SK-N-SH (cell line): ENCODE measurements around the gene TOX2. TPM values are rescaled to one million over a fixed set of nuclear protein-coding genes. Genes with fewer than 3 reads are reported as not detected.
A peak's percentile ranks its signal among the peaks of the same experiment; 100 is the strongest.

Experiments used
- CTCF ChIA-PET: fragments of 300-600, 350-600 bp; formaldehyde crosslinking; extraction: SDS; loops from one replicate; lab custom pipeline; 2021; lab: Yijun Ruan, JAX
- POLR2A ChIA-PET: fragments of 350-600 bp; sonication (Branson Sonifier 250); formaldehyde crosslinking; extraction: SDS; loops from one replicate; lab custom pipeline; 2020; ENCODE audit warnings: antibody characterized with exemption, inconsistent platforms; lab: Yijun Ruan, JAX
- DNase-seq: peaks from one replicate; pipeline ENCODE4 v3.0.0; 2012
- H2AFZ ChIP-seq: fragments of 200-600 bp; sonication (generic); 2 replicates; pipeline ENCODE4 v1.8.1; 2016; ENCODE audit warnings: antibody characterized with exemption, mild to moderate bottlenecking, low read depth
- H3F3A ChIP-seq: fragments of 200-600 bp; sonication (generic); replicated peaks from 2 replicates; pipeline ENCODE3; 2016; ENCODE audit warnings: antibody characterized with exemption, mild to moderate bottlenecking; ENCODE audit not compliant: insufficient read depth
- H3K27ac ChIP-seq, 2 experiments: fragments of 200-500 bp in 1 of 2; fragments of 200-600 bp in 1 of 2; sonication (Bioruptor generic) in 1 of 2; sonication (generic), shearing (Covaris generic) in 1 of 2; 2 replicates each; pipeline versions ENCODE4 v1.5.1 to v1.6.1; 2014 to 2016; ENCODE audit warnings: low read depth in 2 of 2, inconsistent platforms in 1 of 2, low read length in 1 of 2, mild to moderate bottlenecking in 1 of 2, mixed read lengths in 1 of 2
- H3K27me3 ChIP-seq: fragments of 200-600 bp; sonication (generic), shearing (Covaris generic); 2 replicates; pipeline ENCODE4 v1.6.1; 2016; ENCODE audit warnings: mixed run types; ENCODE audit not compliant: insufficient read depth
- H3K36me3 ChIP-seq, 2 experiments: fragments of 200-500 bp in 1 of 2; fragments of 200-600 bp in 1 of 2; sonication (Bioruptor generic) in 1 of 2; sonication (generic) in 1 of 2; replicated peaks in 1 of 2; 2 replicates each; pipeline versions ENCODE3 to v1.5.1; 2014 to 2016; ENCODE audit warnings: low read length in 1 of 2, mild to moderate bottlenecking in 1 of 2; ENCODE audit not compliant: insufficient read depth in 2 of 2, control insufficient read depth in 1 of 2
- H3K4me1 ChIP-seq, 2 experiments: fragments of 200-500 bp in 1 of 2; fragments of 200-600 bp in 1 of 2; sonication (Bioruptor generic) in 1 of 2; sonication (generic), shearing (Covaris generic) in 1 of 2; 2 replicates each; pipeline versions ENCODE4 v1.5.1 to v1.6.1; 2014 to 2016; ENCODE audit warnings: low read depth in 1 of 2, low read length in 1 of 2, mixed run types in 1 of 2; ENCODE audit not compliant: insufficient read depth in 2 of 2, control insufficient read depth in 1 of 2
- H3K4me2 ChIP-seq: fragments of 200-600 bp; sonication (generic), shearing (Covaris generic); 2 replicates; pipeline ENCODE4 v1.6.1; 2017; ENCODE audit warnings: mixed run types
- H3K4me3 ChIP-seq, 2 experiments: fragments of 200-500 bp in 1 of 2; fragments of 200-600 bp in 1 of 2; sonication (Bioruptor generic) in 1 of 2; sonication (generic), shearing (Covaris generic) in 1 of 2; 2 replicates each; pipeline versions ENCODE4 v1.5.1 to v1.8.1; 2014 to 2016; ENCODE audit warnings: low read depth in 2 of 2, inconsistent platforms in 1 of 2, low read length in 1 of 2, mild to moderate bottlenecking in 1 of 2, mixed read lengths in 1 of 2, moderate library complexity in 1 of 2
- H3K79me2 ChIP-seq: fragments of 200-600 bp; sonication (generic); 2 replicates; pipeline ENCODE4 v1.8.1; 2017; ENCODE audit warnings: mild to moderate bottlenecking; ENCODE audit not compliant: insufficient read depth
- H3K9ac ChIP-seq: fragments of 200-600 bp; sonication (generic); 2 replicates; pipeline ENCODE4 v1.6.1; 2017; ENCODE audit warnings: mixed run types
- H3K9me2 ChIP-seq: fragments of 200-600 bp; sonication (generic); 2 replicates; pipeline ENCODE4 v1.6.1; 2017; ENCODE audit warnings: mixed run types
- H3K9me3 ChIP-seq: fragments of 200-600 bp; sonication (generic); 2 replicates; pipeline ENCODE4 v1.6.1; 2017; ENCODE audit warnings: mixed run types, mild to moderate bottlenecking, moderate library complexity
- H4K20me1 ChIP-seq: fragments of 200-600 bp; sonication (generic); 2 replicates; pipeline ENCODE4 v1.6.1; 2017; ENCODE audit warnings: mild to moderate bottlenecking, mixed run types; ENCODE audit not compliant: insufficient read depth
- CHD2 ChIP-seq: fragments of 150-350 bp; IDR thresholded peaks from 2 replicates; pipeline ENCODE4 v1.6.1; 2018; ENCODE audit warnings: low read length; ENCODE audit not compliant: partially characterized antibody
- ELF1 ChIP-seq: IDR thresholded peaks from 2 replicates; pipeline ENCODE4 v1.4.0; 2012
- EP300 ChIP-seq, 2 experiments: IDR thresholded peaks; 2 replicates each; pipeline versions ENCODE4 v1.4.0 to v1.6.1; 2012; ENCODE audit warnings: borderline replicate concordance in 1 of 2, low read depth in 1 of 2, low read length in 1 of 2
- EZH2phosphoT487 ChIP-seq: fragments of 200-600 bp; sonication (generic); IDR thresholded peaks from 2 replicates; pipeline ENCODE4 v1.6.1; 2017; ENCODE audit warnings: low read depth, mixed run types, mild to moderate bottlenecking, antibody characterized with exemption, moderate library complexity, borderline replicate concordance
- FOSL2 ChIP-seq: IDR thresholded peaks from 2 replicates; pipeline ENCODE4 v1.4.0; 2012; ENCODE audit warnings: low read depth, mild to moderate bottlenecking, moderate library complexity, borderline replicate concordance
- FOXJ3 ChIP-seq: sonication (generic); formaldehyde crosslinking; IDR thresholded peaks from 2 replicates; pipeline ENCODE4 v1.5.1; 2020; ENCODE audit warnings: mild to moderate bottlenecking, missing genetic modification reagents
- FOXM1 ChIP-seq: IDR thresholded peaks from 2 replicates; pipeline ENCODE4 v1.4.0; 2012; ENCODE audit warnings: low read depth, mild to moderate bottlenecking
- GABPA ChIP-seq: IDR thresholded peaks from 2 replicates; pipeline ENCODE4 v1.4.0; 2012; ENCODE audit warnings: low read depth, mild to moderate bottlenecking
- GATA2 ChIP-seq: sonication (generic); formaldehyde crosslinking; IDR thresholded peaks from 2 replicates; pipeline ENCODE4 v1.5.0; 2020; ENCODE audit warnings: mild to moderate bottlenecking, missing genetic modification reagents
- IRF3 ChIP-seq: fragments of 150-350 bp; IDR thresholded peaks from 2 replicates; pipeline ENCODE4 v1.6.1; 2016; ENCODE audit warnings: mild to moderate bottlenecking, low read depth, low read length
- JUND ChIP-seq: IDR thresholded peaks from 2 replicates; pipeline ENCODE4 v1.4.0; 2012
- MEF2A ChIP-seq: IDR thresholded peaks from 2 replicates; pipeline ENCODE4 v1.4.0; 2012; ENCODE audit warnings: low read depth, borderline replicate concordance
- NFIC ChIP-seq: IDR thresholded peaks from 2 replicates; pipeline ENCODE4 v1.4.0; 2012; ENCODE audit warnings: borderline replicate concordance
- NRF1 ChIP-seq: IDR thresholded peaks from 2 replicates; pipeline ENCODE4 v1.6.1; 2012; ENCODE audit warnings: low read depth, mild to moderate bottlenecking, low read length
- POLR2AphosphoS5 ChIP-seq: IDR thresholded peaks from 2 replicates; pipeline ENCODE4 v1.6.1; 2012; ENCODE audit warnings: low read depth, low read length
- RAD21 ChIP-seq: IDR thresholded peaks from 2 replicates; pipeline ENCODE4 v1.6.1; 2012; ENCODE audit warnings: mild to moderate bottlenecking, low read length
- REST ChIP-seq: IDR thresholded peaks from 2 replicates; pipeline ENCODE4 v1.6.1; 2012; ENCODE audit warnings: mild to moderate bottlenecking, low read depth, low read length, moderate library complexity
- RFX5 ChIP-seq: IDR thresholded peaks from 2 replicates; pipeline ENCODE4 v1.6.1; 2012; ENCODE audit warnings: mild to moderate bottlenecking, improper control_type of control experiment, low read length
- TAF1 ChIP-seq: IDR thresholded peaks from 2 replicates; pipeline ENCODE4 v1.6.1; 2012; ENCODE audit warnings: low read depth, mild to moderate bottlenecking, low read length, moderate library complexity, borderline replicate concordance
- TEAD4 ChIP-seq: IDR thresholded peaks from 2 replicates; pipeline ENCODE4 v1.4.0; 2012; ENCODE audit warnings: mild to moderate bottlenecking, borderline replicate concordance; ENCODE audit not compliant: insufficient read depth
- YY1 ChIP-seq: IDR thresholded peaks from 2 replicates; pipeline ENCODE4 v1.4.0; 2012; ENCODE audit warnings: low read depth, mild to moderate bottlenecking
- WGBS: methylation state at CpG from one replicate; pipeline ENCODE4 v1.1.6; 2017; ENCODE audit warnings: low lambda C conversion rate; 5-methylcytosine and 5-hydroxymethylcytosine counted together
- polyA plus RNA-seq, 3 experiments: library from polyadenylated mRNA; depleted of rRNA; stranded (reverse); fragments of >200 nt; gene quantifications; 2 replicates each; pipeline ENCODE4 v1.2.3, GENCODE V29; 2012
- TF ChIP-seq, protein P1 (sequence below): IDR thresholded peaks from 2 replicates; pipeline ENCODE4; 2012
- TF ChIP-seq, protein P2 (sequence below): IDR thresholded peaks from 2 replicates; pipeline ENCODE4 v1.4.0; 2012; ENCODE audit warnings: low read depth
- TF ChIP-seq, protein P3 (sequence below): fragments of 150-350 bp; IDR thresholded peaks from 2 replicates; pipeline ENCODE4 v1.6.1; 2017; ENCODE audit warnings: antibody characterized with exemption, low read length, low read depth, borderline replicate concordance
- TF ChIP-seq, protein P4 (sequence below): IDR thresholded peaks from 2 replicates; pipeline ENCODE4 v1.4.0; 2012; ENCODE audit warnings: low read depth, borderline replicate concordance

The TOX2 gene
- polyA plus RNA-seq, 1 of the 3 experiments (the other 2 are of a cell fraction) = 15.4 TPM

- Histone ChIP-seq H3K4me1 (peaks cover 9 to 31% of the 10 kb centered on the region in 2 experiments; a peak in 2 of 4 replicates), H3K9me3 (no peaks in the 10 kb centered on the region), H3K27ac (peak overlapping the region; percentile 35 to 97; a peak in 3 of 4 replicates), H3K4me3 (no peak overlapping the region), H3K9ac (no peak overlapping the region), H3K9me2 (no peaks in the 10 kb centered on the region), H3K27me3 (no peaks in the 10 kb centered on the region), H3K4me2 (no peak overlapping the region), H3K36me3 (no peaks in the 10 kb centered on the region), H3F3A (no peaks in the 10 kb centered on the region), H2AFZ (peak overlapping the region; percentile 27; the same call in 1 of the 2 replicates), H4K20me1 (no peaks in the 10 kb centered on the region), H3K79me2 (no peaks in the 10 kb centered on the region)
- peak; percentile 86 for DNase-seq
- 50% methylated on average over 10 of the region's 12 CpGs for WGBS
- ChIA-PET CTCF (interaction anchor here (0.7 to 4.1 kb wide), 15 partner anchors 9 to 325 kb away, joined by 3 to 25 read pairs (median 3); no protein-coding TSS in a partner anchor), POLR2A (interaction anchor here (0.6 to 1.6 kb wide), 3 partner anchors 42 to 62 kb away, joined by 5 to 8 read pairs (median 6); no protein-coding TSS in a partner anchor)
- no peak for TF ChIP-seq ELF1
- no peak for TF ChIP-seq RFX5
- TF ChIP-seq MEF2A = no peak
- TF ChIP-seq EZH2phosphoT487 = no peak
- peak; percentile 36; the same call in 1 of the 2 replicates for TF ChIP-seq NFIC
- TF ChIP-seq CHD2 = peak; percentile 84
- TF ChIP-seq RAD21 = peak; percentile 74
- TF ChIP-seq, protein P1, sequence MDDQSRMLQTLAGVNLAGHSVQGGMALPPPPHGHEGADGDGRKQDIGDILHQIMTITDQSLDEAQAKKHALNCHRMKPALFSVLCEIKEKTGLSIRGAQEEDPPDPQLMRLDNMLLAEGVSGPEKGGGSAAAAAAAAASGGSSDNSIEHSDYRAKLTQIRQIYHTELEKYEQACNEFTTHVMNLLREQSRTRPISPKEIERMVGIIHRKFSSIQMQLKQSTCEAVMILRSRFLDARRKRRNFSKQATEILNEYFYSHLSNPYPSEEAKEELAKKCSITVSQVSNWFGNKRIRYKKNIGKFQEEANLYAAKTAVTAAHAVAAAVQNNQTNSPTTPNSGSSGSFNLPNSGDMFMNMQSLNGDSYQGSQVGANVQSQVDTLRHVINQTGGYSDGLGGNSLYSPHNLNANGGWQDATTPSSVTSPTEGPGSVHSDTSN = peak; percentile 37
- TF ChIP-seq REST = no peak
- TF ChIP-seq TEAD4 = no peak
- TF ChIP-seq, protein P2, sequence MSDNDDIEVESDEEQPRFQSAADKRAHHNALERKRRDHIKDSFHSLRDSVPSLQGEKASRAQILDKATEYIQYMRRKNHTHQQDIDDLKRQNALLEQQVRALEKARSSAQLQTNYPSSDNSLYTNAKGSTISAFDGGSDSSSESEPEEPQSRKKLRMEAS = no peak
- peak; percentile 90 for TF ChIP-seq NRF1
- TF ChIP-seq POLR2AphosphoS5 = peak; percentile 74; the same call in 1 of the 2 replicates
- TF ChIP-seq GABPA = no peak
- TF ChIP-seq EP300 (IDR thresholded peaks at IDR 0.05; ENCODE audit: borderline replicate concordance in 1 of 2, low read depth in 1 of 2, low read length in 1 of 2) = peak in 1 of 2 experiments; percentile 100; a peak in 2 of 4 replicates
- peak; percentile 99 for TF ChIP-seq FOXJ3
- TF ChIP-seq TAF1 = no peak
- no peak for TF ChIP-seq IRF3
- TF ChIP-seq FOXM1 = no peak
- TF ChIP-seq, protein P3, sequence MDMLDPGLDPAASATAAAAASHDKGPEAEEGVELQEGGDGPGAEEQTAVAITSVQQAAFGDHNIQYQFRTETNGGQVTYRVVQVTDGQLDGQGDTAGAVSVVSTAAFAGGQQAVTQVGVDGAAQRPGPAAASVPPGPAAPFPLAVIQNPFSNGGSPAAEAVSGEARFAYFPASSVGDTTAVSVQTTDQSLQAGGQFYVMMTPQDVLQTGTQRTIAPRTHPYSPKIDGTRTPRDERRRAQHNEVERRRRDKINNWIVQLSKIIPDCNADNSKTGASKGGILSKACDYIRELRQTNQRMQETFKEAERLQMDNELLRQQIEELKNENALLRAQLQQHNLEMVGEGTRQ = no peak; the same call in 1 of the 2 replicates
- TF ChIP-seq JUND = no peak
- TF ChIP-seq GATA2 = peak; percentile 54; the same call in 1 of the 2 replicates
- TF ChIP-seq, protein P4, sequence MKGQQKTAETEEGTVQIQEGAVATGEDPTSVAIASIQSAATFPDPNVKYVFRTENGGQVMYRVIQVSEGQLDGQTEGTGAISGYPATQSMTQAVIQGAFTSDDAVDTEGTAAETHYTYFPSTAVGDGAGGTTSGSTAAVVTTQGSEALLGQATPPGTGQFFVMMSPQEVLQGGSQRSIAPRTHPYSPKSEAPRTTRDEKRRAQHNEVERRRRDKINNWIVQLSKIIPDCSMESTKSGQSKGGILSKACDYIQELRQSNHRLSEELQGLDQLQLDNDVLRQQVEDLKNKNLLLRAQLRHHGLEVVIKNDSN = no peak
- TF ChIP-seq YY1 = no peak
- peak; percentile 48; the same call in 1 of the 2 replicates for TF ChIP-seq FOSL2
Measured at GRCh38 chr20:44074252-44075151, 159.8 kb downstream of the TOX2 start.
